ENCODE results near the gene UBALD2.
"Not testable (repeated sequence)": the region's sequence is repeated elsewhere in the genome, so short reads cannot be mapped to it uniquely, and the experiment has no call there.

GRCh38 chr17:76225373-76226086 is 39.6 kb upstream of the UBALD2 start:
- not testable (repeated sequence) for TF ChIP-seq CTCF, POLR2AphosphoS5 (IDR thresholded peaks at IDR 0.05)

All from breast epithelium (tissue), 3 donors.